ENCODE data around the gene KLRK1.
A peak's percentile ranks its signal among the peaks of the same experiment; 100 is the strongest.
"Not testable (repeated sequence)": the region's sequence is repeated elsewhere in the genome, so short reads cannot be mapped to it uniquely, and the experiment has no call there.

Gene KLRK1

DNA sequence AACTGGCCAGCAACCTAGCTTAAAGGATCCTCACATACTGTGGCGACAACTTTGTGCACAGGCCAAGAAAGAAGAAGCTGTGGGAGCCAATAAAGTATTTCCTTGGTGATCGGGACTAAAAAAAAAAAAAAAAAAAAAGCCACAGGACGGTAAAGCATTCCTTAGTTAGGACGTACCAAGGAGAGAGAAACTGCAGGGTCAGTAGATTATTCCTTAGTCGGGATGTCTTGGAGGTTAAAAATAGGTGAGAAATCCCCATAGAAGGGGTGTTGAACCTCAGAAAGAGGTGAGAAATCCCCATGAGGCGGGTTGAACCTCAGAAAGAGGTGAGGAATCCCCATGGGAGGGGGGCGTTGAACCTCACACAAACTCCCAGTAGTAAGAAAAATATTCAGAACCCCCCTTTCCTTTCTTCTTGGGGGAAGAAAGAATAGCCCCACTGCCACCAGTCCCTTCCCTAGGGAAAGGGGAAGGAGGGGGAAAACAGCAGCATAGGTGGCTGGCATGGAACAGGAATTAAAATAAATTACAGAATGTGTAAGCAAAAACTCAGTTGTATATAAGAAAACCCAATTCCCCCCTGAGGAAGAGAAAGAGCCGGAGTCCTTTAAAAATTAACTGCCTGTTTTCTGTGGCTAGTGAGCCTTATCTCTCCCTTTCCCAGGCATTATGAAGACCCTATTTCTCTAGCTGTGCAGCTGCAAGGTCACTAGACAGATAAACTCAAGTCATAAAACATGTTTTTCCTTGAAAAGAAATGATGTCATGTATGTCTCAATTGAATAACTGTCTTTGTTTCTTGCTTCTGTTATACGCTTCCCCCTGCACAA is 26.8 kb downstream of the KLRK1 start:
- no peak for DNase-seq (ENCODE audit: low spot score)

DNA sequence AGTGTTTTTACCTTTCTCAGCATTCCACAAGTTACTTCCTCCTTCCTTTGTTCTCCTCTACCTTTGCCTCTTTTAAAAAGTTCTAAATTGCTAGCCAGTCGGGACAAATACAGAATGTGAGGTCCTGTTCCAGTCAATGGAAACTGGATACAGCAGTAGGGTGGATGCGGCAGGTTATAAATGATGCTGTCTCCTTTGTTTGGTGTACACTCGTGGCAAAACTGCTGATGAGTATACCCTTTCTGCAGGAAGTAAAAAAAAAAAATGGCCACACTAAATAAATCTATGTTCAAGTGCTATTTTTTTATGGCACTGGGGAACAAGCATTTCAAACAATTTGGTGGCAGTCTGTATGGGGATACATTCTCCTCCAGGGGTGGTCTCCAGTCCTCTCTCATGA is 27.5 kb downstream of the KLRK1 start:
- no peak for DNase-seq (ENCODE audit: low spot score)

DNA sequence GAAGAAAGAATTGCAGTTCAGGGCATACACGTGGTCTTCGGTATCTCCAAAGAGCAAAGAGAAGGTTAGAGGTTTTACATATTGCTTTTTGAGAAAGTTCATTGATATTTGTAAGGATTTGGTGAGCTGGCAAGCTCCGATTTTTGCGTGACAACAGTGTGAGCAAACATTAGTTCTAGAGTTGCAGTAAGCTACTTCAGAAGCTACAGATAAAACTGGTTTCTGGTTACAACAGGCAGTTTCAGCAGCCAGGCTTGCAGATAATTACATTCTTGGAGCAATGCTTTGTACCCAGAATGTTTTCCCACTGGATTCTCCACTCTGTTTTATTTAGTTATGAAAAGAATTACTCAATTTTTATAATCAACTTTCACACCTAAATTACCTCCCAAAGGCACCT is 28.2 kb downstream of the KLRK1 start:
- no peak for DNase-seq (ENCODE audit: low spot score)

DNA sequence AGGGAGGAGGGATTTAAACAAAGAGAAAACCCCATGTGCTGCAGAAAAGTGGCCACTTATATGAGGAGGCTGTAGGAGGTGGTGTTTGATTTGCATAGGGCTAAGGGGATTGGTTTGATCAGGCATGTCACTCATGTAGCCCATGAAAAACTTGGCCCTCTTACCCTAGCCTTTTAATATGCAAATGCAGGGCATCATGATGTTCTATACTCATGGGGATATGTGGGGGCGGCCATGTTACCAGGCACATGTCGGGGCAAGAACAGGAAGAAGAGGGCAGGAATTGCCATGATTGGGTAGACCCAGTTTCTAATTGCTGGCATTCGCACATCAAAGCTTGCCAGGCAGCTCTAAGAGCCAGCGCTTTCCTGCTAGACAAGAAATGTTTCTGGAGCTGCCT is 28.8 kb downstream of the KLRK1 start:
- DNase-seq (ENCODE audit: low spot score) = no peak

DNA sequence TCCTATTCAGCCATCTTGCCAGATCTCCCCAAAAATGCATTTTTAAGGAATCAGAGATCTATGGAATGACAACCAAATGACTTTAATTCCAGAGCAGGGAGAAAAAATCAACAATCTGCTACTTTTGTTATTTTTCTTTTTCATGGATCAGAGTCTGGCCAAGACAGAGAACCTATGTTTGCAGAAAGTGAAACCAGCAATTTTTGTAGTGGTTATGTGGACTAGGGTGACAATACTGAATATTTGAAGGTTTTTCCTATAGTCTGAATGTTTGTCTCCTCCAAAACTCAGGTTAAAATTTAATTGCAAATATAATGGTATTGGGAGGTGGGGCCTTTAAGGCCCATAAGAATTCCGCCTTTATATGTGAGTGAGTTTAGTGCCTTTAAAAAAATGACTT is 30.9 kb downstream of the KLRK1 start:
- no peak for DNase-seq (ENCODE audit: low spot score)

DNA sequence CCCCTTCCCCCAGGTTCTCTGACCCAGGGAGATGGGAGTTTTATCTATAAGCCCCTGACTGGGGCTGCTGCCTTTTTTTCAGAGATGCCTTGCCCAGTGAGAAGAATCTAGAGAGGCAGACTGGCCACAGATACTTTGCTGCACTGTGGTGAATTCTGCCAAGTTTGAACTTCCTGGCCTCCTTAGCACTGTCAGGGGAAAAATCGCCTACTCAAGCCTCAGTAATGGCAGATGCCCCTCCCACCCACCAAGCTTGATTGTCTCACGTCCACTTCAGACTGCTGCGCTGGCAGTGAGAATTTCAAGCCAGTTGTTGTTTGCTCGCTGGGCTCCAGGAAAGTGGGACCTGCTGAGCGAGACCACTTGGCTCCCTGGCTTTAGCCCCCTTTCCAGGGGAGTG is 31.7 kb downstream of the KLRK1 start:
- DNase-seq (ENCODE audit: low spot score) = no peak

DNA sequence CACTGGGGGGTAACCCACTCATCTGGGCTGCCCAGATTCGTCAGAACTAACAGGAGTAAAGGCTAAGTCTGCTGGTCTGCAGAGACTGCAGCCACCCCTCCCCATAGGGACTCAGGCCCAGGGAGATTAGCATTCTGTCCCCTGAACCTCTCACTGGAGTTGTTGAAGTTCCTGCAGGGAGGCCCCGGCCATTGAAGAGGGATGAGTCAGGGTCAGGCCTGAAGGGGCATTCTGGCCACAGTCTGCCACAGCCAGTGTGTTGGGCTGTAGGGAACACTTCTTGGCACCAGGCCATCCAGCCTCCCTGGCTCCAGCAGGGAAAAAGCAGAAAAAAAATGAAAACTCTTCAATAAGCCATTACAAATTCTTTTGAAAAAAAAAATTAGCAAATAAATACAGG is 35.3 kb downstream of the KLRK1 start:
- no peak for DNase-seq (ENCODE audit: low spot score)

DNA sequence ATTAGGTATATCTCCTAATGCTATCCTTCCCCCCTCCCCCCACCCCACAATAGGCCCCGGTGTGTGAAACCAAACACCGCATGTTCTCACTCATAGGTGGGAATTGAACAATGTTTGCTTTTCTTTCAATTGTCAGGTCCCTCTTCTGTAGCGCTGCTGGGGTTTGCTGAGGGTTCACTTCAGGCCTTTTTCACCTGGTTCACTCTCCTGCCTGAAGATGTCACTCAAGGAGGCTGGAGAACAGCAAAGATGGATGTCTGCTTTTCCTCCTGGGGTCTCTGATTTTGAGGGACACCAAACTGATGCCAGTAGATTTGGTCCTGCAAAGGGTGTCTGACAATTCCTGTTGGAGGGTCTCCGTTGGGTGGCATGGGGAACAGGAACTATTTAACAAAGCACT is 35.8 kb downstream of the KLRK1 start:
- DNase-seq (ENCODE audit: low spot score) = no peak

DNA sequence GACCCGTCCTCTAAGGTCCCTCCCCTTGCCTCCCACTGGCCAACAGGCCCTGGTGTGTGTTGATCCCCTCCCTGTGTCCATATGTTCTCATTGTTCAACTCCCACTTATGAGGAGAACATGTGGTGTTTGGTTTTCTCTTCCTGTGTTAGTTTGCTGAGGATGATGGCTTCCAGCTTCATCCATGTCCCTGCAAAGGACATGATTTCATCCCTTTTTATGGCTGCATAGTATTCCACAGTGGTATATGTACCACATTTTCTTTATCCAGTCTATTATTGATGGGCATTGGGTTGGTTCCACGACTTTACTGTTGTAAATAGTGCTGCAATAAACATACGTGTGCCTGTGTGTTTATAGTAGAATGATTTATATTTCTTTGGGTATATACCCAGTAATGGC is 38.4 kb downstream of the KLRK1 start:
- not testable (repeated sequence) for DNase-seq (ENCODE audit: low spot score)

DNA sequence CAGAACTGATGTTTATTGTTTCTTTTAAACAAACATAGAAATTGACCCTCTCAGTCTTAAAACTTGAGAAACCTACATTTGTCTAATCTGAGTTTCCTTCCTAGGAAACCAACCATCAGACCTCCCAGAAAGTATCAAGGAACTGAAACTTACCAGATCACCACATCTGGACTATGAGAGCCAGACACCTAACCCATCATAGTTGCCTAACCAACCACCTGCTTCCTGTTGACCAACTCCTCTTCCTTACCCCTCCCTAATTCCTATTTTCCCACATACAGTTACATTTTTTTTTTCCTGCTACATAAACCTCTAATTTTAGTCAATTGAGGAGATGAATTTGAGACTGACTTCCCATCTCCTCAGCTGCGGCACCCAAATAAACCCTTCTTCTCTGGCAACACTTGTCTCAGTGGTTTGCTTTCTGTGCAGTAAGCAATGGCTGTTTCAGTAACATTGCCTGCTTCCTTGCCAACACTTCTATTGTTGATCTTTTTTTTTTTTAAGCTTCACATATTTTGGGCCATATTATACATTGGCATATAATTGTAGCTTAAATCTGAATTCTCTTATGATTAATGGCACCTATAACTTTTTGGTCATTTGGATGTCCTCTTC is 47.8 kb downstream of the KLRK1 start:
- no peak for DNase-seq (ENCODE audit: low spot score)

DNA sequence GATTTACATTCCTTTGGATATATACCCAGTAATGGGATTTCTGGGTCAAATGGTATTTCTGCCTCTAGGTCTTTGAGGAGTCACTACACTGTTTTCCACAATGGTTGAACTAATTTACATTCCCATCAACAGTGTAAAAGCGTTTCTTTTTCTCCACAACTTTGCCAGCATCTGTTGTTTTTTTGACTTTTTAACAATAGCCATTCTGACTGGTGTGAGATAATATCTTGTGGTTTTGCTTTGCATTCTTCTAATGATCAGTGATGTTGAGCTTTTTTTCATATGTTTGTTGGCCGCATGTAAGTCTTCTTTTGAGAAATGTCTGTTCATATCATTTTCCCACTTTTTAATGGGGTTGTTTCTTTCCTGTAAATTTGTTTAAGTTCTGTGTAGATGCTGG is 48.9 kb downstream of the KLRK1 start:
- not testable (repeated sequence) for DNase-seq (ENCODE audit: low spot score)

DNA sequence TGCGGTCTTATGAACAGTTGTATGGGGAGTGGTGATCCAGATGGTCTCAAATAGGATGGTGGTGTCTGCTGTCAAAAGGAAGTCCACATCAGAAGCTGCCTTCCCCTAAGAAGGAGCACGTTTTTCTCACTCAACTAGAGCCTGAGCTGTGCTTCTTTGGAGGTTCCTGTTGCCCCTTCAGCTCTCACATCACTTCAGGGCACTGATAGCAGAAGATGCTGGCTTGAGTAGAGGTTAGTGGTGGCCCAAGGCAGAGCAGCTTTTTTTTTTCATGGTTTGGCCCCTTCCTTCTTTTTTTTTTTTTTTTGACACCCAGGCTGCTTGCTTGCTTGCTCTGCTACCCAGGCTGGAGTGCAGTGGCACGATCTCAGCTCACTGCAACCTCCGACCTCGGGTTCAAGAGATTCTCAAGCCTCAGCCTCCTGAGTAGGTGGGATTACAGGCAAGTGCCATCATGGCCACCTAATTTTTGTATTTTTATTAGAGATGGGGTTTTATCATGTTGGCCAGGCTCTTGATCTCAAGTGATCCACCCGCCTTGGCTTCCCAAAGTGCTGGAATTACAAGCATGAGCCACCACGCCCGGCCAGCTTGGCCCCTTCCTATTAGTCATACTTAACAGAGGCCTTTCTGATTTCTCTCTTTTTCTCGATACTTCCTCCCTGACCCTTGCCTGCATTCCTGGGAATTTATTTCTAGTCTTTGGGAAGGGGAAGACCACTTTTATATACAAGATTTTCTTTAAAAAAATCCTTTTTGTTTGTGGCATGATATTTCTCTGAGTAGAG is 50.6 kb downstream of the KLRK1 start:
- DNase-seq (ENCODE audit: low spot score) = no peak

DNA sequence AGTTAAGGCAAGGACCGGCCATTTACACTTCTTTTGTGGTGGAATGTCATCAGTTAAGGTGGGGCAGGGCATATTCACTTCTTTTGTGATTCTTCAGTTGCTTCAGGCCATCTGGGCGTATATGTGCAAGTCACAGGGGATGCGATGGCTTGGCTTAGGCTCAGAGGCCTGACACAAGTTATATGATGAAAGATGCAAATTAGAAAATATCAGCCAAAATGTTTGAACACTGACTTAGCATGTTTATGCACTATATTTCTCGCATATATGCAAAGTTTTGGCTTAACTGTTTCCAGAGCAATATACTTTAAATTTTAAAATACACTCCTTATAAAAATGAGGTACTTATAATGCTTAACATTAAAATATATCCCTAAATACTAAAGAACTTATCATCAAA is 51.4 kb downstream of the KLRK1 start:
- not testable (repeated sequence) for DNase-seq (ENCODE audit: low spot score)

DNA sequence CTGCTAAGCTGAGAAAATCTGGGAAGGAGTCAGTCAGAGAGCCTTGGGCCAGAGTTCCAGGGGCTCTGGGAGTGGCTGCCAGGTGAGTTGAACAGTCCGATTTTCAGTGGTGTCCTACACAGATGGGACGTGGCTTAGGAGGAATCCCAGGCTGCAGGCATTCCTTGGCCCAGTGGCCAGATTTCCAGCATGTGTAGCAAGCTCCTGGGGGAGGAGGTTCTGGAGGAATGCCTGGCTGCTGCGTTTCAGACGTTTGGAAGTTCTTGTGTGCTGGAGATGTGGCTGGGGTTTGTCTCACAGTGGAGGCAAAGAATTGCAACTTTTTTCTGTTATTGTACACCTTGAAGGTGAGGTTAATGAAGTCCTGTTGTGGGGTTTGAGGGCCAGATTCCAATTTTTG is 53.6 kb downstream of the KLRK1 start:
- not testable (repeated sequence) for DNase-seq (ENCODE audit: low spot score)

DNA sequence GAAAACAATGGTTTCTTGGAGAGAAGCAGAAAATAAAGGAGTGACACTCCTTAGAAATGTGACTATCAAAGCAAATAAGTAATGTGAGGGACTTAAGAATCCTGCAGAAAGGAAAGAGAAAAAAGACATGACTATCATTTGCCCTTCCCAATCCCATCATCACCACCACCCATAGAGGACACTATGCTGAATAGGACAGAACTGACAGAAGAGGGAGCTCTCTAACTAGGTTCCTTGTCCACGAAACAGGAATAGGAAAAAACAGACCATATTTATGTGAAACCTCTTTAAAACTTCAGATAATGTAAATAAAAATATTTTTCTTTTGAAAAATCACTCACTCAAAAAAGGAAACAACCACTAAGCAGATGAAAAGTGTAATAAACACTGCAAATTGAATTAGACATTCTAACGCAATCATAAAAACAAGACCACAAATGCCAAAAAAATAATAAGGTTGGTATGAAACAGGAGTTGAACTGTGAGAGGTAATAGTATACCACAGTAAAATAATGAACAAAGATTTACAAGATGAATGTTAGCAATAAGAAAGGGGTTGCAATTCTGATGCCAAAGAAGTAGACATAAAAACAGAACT is 58.1 kb downstream of the KLRK1 start:
- peak; percentile 53 for DNase-seq (ENCODE audit: low spot score)

DNA sequence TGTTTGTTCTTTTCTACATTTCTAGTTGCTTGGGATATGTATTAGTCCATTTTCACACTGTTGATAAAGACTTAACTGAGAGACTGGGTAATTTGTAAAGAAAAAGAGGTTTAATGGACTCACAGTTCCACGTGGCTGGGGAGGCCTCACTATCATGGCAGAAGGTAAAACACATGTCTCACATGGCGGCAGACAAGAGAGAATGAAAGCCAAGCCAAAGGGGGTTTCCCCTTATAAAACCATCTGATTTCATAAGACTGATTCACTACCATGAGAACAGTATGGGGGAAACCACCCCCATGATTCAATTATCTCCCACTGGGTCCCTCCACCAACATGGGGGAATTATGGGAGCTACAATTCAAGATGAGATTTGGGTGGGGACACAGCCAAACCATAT is 61.1 kb downstream of the KLRK1 start:
- not testable (repeated sequence) for DNase-seq (ENCODE audit: low spot score)

Measured in cerebellar cortex (tissue), 1 donor.